Activated effector memory CD4-positive, alpha-beta T cell treated with Interleukin-2 at 50 U/mL for 16 hours (primary cell): ENCODE measurements around the gene ABLIM1.

Source experiments
- DNase-seq: peaks from one replicate; pipeline ENCODE4 v3.0.0-alpha.2; 2020

Gene ABLIM1

GRCh38 chr10:114643158-114643557, 14.9 kb downstream of the ABLIM1 start:
- no peak for DNase-seq

- no peak for DNase-seq
Observed at GRCh38 chr10:114642729-114643128, 15.3 kb downstream of the ABLIM1 start.

GRCh38 chr10:114638821-114639625, 19.1 kb downstream of the ABLIM1 start:
- no peak for DNase-seq

- DNase-seq = no peak
Observed at GRCh38 chr10:114635797-114636550, 22.1 kb downstream of the ABLIM1 start.

GRCh38 chr10:114635101-114635500, 23.0 kb downstream of the ABLIM1 start:
- DNase-seq = no peak

- DNase-seq = no peak
Observed at GRCh38 chr10:114634609-114634979, 23.5 kb downstream of the ABLIM1 start.

GRCh38 chr10:114632869-114633715, 25.0 kb downstream of the ABLIM1 start:
- no peak for DNase-seq

GRCh38 chr10:114631666-114632417, 26.2 kb downstream of the ABLIM1 start:
- DNase-seq = peak; percentile 6

- no peak for DNase-seq
Observed at GRCh38 chr10:114631090-114631665, 26.9 kb downstream of the ABLIM1 start.

- no peak for DNase-seq
Observed at GRCh38 chr10:114629824-114630730, 28.0 kb downstream of the ABLIM1 start.

- DNase-seq = no peak
Observed at GRCh38 chr10:114629083-114629823, 28.8 kb downstream of the ABLIM1 start.

GRCh38 chr10:114628106-114628505, 30.0 kb downstream of the ABLIM1 start:
- no peak for DNase-seq

- no peak for DNase-seq
Observed at GRCh38 chr10:114626841-114627240, 31.2 kb downstream of the ABLIM1 start.

- DNase-seq = no peak
Observed at GRCh38 chr10:114624951-114625780, 32.9 kb downstream of the ABLIM1 start.

GRCh38 chr10:114624422-114624821, 33.7 kb downstream of the ABLIM1 start:
- DNase-seq = no peak

- no peak for DNase-seq
Observed at GRCh38 chr10:114623661-114624294, 34.3 kb downstream of the ABLIM1 start.

- no peak for DNase-seq
Observed at GRCh38 chr10:114623155-114623554, 34.9 kb downstream of the ABLIM1 start.

GRCh38 chr10:114618722-114619121, 39.4 kb downstream of the ABLIM1 start:
- no peak for DNase-seq

GRCh38 chr10:114616516-114616915, 41.6 kb downstream of the ABLIM1 start:
- no peak for DNase-seq
